Peyer's patch (tissue), 4 donors: Measurements from ENCODE around the gene TOE1. TPM values are rescaled to one million over a fixed set of nuclear protein-coding genes. Genes with fewer than 3 reads are reported as not detected.

ENCODE experiments used
- DNase-seq, 3 donors: peaks; one replicate each; pipeline ENCODE4 v3.0.0-alpha.2; 2017 to 2019
- H3K27ac ChIP-seq, 4 donors: fragments of 200-600 bp; sonication (generic); one replicate each; pipeline ENCODE4 v1.5.1; 2016 to 2019
- H3K27me3 ChIP-seq, 2 donors: fragments of 200-600 bp; sonication (generic); one replicate each; pipeline ENCODE4 v1.5.1; 2019
- H3K36me3 ChIP-seq, 3 donors: fragments of 200-600 bp; sonication (generic); one replicate each; pipeline ENCODE4 v1.5.1; 2016 to 2019
- H3K4me1 ChIP-seq, 4 donors: fragments of 200-600 bp; sonication (generic); one replicate each; pipeline ENCODE4 v1.5.1; 2016 to 2019
- H3K4me3 ChIP-seq, 4 donors: fragments of 200-600 bp; sonication (generic); 1 replicate in 3 of 4; 2 replicates in 1 of 4; pipeline ENCODE4 v1.5.1; 2016 to 2019; ENCODE audit warnings: mild to moderate bottlenecking in 1 of 4
- H3K9me3 ChIP-seq, 4 donors: fragments of 200-600 bp; sonication (generic); one replicate each; pipeline ENCODE4 v1.5.1; 2016 to 2019; ENCODE audit warnings: mild to moderate bottlenecking in 1 of 4
- POLR2A ChIP-seq, 2 donors: fragments of 450-650 bp; IDR thresholded peaks; one replicate each; pipeline ENCODE4 v1.5.1; 2017; ENCODE audit warnings: antibody characterized with exemption in 2 of 2, mild to moderate bottlenecking in 2 of 2, moderate library complexity in 2 of 2
- total RNA-seq, 4 donors: library from RNA; depleted of rRNA; stranded (reverse); fragments of >200 nt; gene quantifications; one replicate each; pipeline ENCODE4 v1.1.0, GENCODE V29; 2016
- TF ChIP-seq, protein P1 (sequence below), 6 experiments: fragments of 450-650 bp in 4 of 6; fragments of 200-600 bp in 2 of 6; sonication (generic) in 1 of 6; IDR thresholded peaks; one replicate each; pipeline ENCODE4 v1.5.1; 2017 to 2019; ENCODE audit warnings: antibody characterized with exemption in 6 of 6, mild to moderate bottlenecking in 3 of 6, moderate library complexity in 1 of 6

TOE1 gene
- total RNA-seq, 4 donors from 2014 or later, result 8.8 to 16.4 (median 11.3) TPM

DNA sequence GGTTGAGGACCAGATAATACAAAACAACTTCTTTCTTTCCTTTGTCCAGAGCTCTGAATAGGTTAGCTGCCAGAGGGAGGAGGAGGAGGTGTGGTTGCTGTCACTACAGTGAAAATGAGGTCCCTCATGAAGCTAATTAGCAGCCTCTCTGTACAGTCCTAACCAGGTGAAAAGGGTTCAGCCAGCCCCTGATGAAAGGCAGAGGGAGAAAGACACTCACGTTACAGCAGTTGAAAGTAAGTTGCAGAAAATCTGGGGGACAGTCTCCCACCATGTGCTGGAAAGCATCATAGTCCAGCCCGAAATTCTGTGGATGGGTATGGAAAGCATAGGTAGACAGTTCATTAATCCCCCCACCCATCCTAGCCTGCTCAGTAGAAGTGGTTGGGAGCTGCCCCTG, 6.5 kb downstream of the TOE1 start:
- Histone ChIP-seq H3K4me3 (no peak overlapping the region), H3K9me3 (no peaks in the 10 kb centered on the region), H3K4me1 (peaks cover 0 to 24% (median under 1%) of the 10 kb centered on the region in 4 donors), H3K36me3 (peaks cover 0 to 46% (median 0%) of the 10 kb centered on the region in 3 donors), H3K27me3 (no peaks in the 10 kb centered on the region), H3K27ac (no peak overlapping the region)
- TF ChIP-seq POLR2A (IDR thresholded peaks at IDR 0.05), result no peak
- TF ChIP-seq, protein P1, sequence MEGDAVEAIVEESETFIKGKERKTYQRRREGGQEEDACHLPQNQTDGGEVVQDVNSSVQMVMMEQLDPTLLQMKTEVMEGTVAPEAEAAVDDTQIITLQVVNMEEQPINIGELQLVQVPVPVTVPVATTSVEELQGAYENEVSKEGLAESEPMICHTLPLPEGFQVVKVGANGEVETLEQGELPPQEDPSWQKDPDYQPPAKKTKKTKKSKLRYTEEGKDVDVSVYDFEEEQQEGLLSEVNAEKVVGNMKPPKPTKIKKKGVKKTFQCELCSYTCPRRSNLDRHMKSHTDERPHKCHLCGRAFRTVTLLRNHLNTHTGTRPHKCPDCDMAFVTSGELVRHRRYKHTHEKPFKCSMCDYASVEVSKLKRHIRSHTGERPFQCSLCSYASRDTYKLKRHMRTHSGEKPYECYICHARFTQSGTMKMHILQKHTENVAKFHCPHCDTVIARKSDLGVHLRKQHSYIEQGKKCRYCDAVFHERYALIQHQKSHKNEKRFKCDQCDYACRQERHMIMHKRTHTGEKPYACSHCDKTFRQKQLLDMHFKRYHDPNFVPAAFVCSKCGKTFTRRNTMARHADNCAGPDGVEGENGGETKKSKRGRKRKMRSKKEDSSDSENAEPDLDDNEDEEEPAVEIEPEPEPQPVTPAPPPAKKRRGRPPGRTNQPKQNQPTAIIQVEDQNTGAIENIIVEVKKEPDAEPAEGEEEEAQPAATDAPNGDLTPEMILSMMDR (IDR thresholded peaks at IDR 0.05), result no peak
- DNase-seq, result no peak

DNA sequence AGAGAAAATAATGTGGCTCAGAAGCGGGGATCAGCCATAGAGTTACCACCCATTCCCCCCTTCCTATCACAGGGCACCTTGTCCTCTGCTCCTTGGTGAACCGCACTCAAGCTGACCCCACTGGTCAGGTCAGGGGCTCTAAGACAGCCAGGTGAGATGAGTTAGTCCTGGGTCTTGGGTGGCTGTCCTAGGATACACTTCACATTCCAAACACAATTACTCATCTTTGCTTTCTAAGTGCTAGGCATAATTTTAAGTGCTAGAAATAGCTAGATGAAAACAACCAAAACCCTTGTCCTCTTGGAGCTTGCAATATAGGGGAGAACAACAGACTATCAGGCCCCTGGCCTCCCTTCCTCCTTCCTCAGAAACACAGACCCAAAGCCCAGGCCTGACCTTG, 8.1 kb downstream of the TOE1 start:
- Histone ChIP-seq H3K4me3 (no peak overlapping the region), H3K27ac (peak overlapping the region in 1 of 4 donors; percentile 3), H3K36me3 (peaks cover 0 to 32% (median 0%) of the 10 kb centered on the region in 3 donors), H3K27me3 (no peaks in the 10 kb centered on the region), H3K4me1 (peaks cover 0 to 15% (median 0%) of the 10 kb centered on the region in 4 donors), H3K9me3 (no peaks in the 10 kb centered on the region)
- no peak for TF ChIP-seq POLR2A (IDR thresholded peaks at IDR 0.05)
- TF ChIP-seq, protein P1 (IDR thresholded peaks at IDR 0.05), result no peak
- DNase-seq, result no peak

DNA sequence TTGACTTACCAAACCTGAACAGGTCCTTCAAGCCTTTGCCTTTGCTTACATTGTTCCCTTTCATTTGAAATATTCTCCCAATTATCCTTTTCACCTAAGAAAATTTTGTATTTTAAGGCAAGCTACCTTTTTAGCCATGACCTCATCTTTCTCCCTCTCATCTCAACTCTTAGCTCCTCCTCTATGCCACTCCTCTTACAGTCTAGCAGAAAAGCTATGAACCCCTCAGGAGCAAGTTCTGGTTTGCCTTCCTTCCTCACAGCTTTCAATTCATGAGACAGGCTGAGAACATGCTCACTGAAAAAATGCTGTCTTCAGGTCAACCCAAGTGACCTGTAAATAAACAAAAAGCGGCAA, 8.6 kb downstream of the TOE1 start:
- no peak for DNase-seq
- H3K4me3 ChIP-seq, result no peak overlapping the region
- H3K27ac ChIP-seq, result peak overlapping the region in 1 of 4 donors; percentile 3
- no peaks in the 10 kb centered on the region for H3K9me3 ChIP-seq
- H3K36me3 ChIP-seq, result peaks cover 0 to 26% (median 0%) of the 10 kb centered on the region in 3 donors
- TF ChIP-seq, protein P1 (IDR thresholded peaks at IDR 0.05), result no peak
- no peak for TF ChIP-seq POLR2A (IDR thresholded peaks at IDR 0.05)
- no peaks in the 10 kb centered on the region for H3K27me3 ChIP-seq
- peaks cover 0 to 15% (median 0%) of the 10 kb centered on the region in 4 donors for H3K4me1 ChIP-seq

DNA sequence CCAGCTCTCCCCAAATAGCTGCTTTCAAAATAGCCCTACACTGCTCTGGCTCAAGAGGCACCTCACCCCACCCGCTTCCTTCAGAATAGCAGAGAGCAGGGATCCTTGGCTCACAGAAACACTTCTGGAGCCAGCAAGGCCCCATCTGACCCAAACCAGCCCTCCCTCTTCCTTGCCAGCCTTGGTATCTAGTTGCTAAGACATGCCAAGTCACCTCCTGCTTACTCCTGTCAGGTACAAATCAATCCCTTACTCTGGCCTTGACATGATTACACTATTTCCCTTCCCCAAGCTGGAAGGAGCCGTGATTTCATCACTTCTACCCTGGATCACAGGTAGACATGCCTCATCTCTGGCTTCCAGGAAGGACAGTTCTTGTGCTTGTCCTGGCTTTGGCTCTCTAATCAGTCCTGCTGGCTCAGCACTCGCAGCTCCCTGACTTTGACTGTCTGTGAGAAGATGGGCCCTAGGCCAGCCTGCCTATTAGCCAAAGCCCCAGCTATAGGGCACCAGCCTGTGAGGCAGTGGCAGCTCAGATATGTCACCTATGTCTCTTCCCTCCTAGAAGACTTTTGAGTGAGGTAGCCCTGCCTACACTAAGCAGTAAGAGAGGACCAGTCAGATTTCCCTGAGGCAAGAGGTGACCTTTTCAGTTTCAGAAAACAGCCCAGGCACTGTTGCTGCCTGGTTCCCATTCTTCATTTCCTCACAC, 9.2 kb downstream of the TOE1 start:
- no peak for DNase-seq
- TF ChIP-seq, protein P1 (IDR thresholded peaks at IDR 0.05), result no peak
- no peak for TF ChIP-seq POLR2A (IDR thresholded peaks at IDR 0.05)
- Histone ChIP-seq H3K27me3 (no peaks in the 10 kb centered on the region), H3K27ac (peak overlapping the region in 2 of 4 donors; percentile 3 to 9), H3K36me3 (peaks cover 0 to 24% (median 0%) of the 10 kb centered on the region in 3 donors), H3K9me3 (no peaks in the 10 kb centered on the region), H3K4me1 (peaks cover 0 to 15% (median 0%) of the 10 kb centered on the region in 4 donors), H3K4me3 (no peak overlapping the region)

DNA sequence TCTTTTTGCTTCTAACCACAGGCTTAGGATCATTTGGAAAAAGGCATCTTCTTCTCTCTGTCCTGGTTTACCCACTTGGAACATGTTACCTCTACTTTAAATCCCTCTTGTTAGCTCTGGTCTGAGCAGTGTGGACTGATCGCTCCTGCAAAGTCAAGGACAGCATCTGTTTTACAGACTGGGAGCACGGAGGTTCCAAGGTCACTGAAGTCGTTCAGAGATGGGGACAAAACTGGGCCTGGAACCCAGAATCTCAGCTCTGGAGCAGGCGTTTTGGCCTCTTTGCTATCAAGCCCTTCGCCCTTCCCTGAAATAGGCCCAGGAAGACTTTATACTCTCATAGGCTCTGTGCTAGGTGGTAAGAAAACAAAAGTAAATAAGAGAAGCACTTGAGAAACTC, 11.5 kb downstream of the TOE1 start:
- H3K27ac ChIP-seq, result no peak overlapping the region
- TF ChIP-seq, protein P1 (IDR thresholded peaks at IDR 0.05), result no peak
- TF ChIP-seq POLR2A (IDR thresholded peaks at IDR 0.05), result no peak
- H3K4me3 ChIP-seq, result no peak overlapping the region
- no peaks in the 10 kb centered on the region for H3K27me3 ChIP-seq
- peaks cover 0 to 5% (median 0%) of the 10 kb centered on the region in 3 donors for H3K36me3 ChIP-seq
- DNase-seq, result no peak
- peaks cover 0 to 15% (median 0%) of the 10 kb centered on the region in 4 donors for H3K4me1 ChIP-seq
- H3K9me3 ChIP-seq, result no peaks in the 10 kb centered on the region
